SU-DHL-6 (cell line): ENCODE data around the gene AFF3.
"Not testable (repeated sequence)": the region's sequence is repeated elsewhere in the genome, so short reads cannot be mapped to it uniquely, and the experiment has no call there.

Source experiments
- H2AFZ ChIP-seq: fragments of 200-600 bp; sonication (generic); 2 replicates; pipeline ENCODE4 v1.6.1; 2014; ENCODE audit warnings: low read depth, mild to moderate bottlenecking, moderate library complexity, mixed read lengths, antibody characterized with exemption, low read length; ENCODE audit not compliant: severe bottlenecking
- H3F3A ChIP-seq: fragments of 200-600 bp; shearing (Covaris generic); 2 replicates; pipeline ENCODE4 v1.6.0; 2016; ENCODE audit warnings: antibody characterized with exemption, mild to moderate bottlenecking; ENCODE audit not compliant: insufficient read depth
- H3K27ac ChIP-seq: fragments of 200-600 bp; sonication (generic); 2 replicates; pipeline ENCODE4 v1.5.1; 2016; ENCODE audit warnings: low read depth, mild to moderate bottlenecking, low read length, moderate library complexity, mixed read lengths
- H3K27me3 ChIP-seq: fragments of 200-600 bp; sonication (generic), shearing (Covaris generic); 2 replicates; pipeline ENCODE4 v1.6.0; 2014; ENCODE audit warnings: mild to moderate bottlenecking, low read length
- H3K36me3 ChIP-seq: fragments of 200-600 bp; sonication (generic); 2 replicates; pipeline ENCODE4 v1.6.1; 2014; ENCODE audit warnings: mild to moderate bottlenecking, low read length, mixed read lengths
- H3K4me2 ChIP-seq: fragments of 300-600, 200-600 bp; shearing (Covaris generic), sonication (generic); 2 replicates; pipeline ENCODE4 v1.6.0; 2014; ENCODE audit warnings: low read length, low read depth, mild to moderate bottlenecking; ENCODE audit not compliant: poor library complexity, severe bottlenecking
- H3K4me3 ChIP-seq: fragments of 200-600 bp; sonication (generic); 2 replicates; pipeline ENCODE4 v1.5.1; 2014; ENCODE audit warnings: antibody characterized with exemption, low read length, mild to moderate bottlenecking, mixed read lengths; ENCODE audit not compliant: insufficient read depth, poor library complexity, severe bottlenecking
- H3K79me2 ChIP-seq: fragments of 200-600 bp; sonication (generic); 2 replicates; pipeline ENCODE4 v1.6.1; 2014; ENCODE audit warnings: mild to moderate bottlenecking, low read length, moderate library complexity; ENCODE audit not compliant: insufficient read depth
- H3K9ac ChIP-seq: fragments of 200-600 bp; sonication (generic); 2 replicates; pipeline ENCODE4 v1.7.0; 2014; ENCODE audit warnings: mild to moderate bottlenecking, low read length
- H3K9me2 ChIP-seq: fragments of 200-600 bp; sonication (generic); replicated peaks from 2 replicates; pipeline ENCODE4 v1.6.1; 2014; ENCODE audit warnings: low read length; ENCODE audit not compliant: insufficient read depth
- H3K9me3 ChIP-seq: fragments of 200-600 bp; sonication (generic); 2 replicates; pipeline ENCODE4 v1.6.1; 2014; ENCODE audit warnings: low read length, mixed read lengths; ENCODE audit not compliant: insufficient read depth
- H4K20me1 ChIP-seq: fragments of 200-600 bp; sonication (generic); 2 replicates; pipeline ENCODE4 v1.6.1; 2014; ENCODE audit warnings: low read depth, mild to moderate bottlenecking, antibody characterized with exemption, low read length, moderate library complexity, mixed read lengths
- EZH2phosphoT487 ChIP-seq: fragments of 200-600 bp; sonication (generic), shearing (Covaris generic); conservative IDR thresholded peaks from 2 replicates; pipeline ENCODE4 v1.6.1; 2018; ENCODE audit warnings: mild to moderate bottlenecking, antibody characterized with exemption, low read length, moderate library complexity, mixed read lengths
- TF ChIP-seq, protein P1 (sequence below): fragments of 200-600 bp; sonication (generic); IDR thresholded peaks from one replicate; pipeline ENCODE4 v1.5.1; 2017; ENCODE audit warnings: antibody characterized with exemption, mild to moderate bottlenecking, low read length, moderate library complexity; ENCODE audit not compliant: insufficient read depth, poor library complexity, severe bottlenecking

Gene AFF3

DNA sequence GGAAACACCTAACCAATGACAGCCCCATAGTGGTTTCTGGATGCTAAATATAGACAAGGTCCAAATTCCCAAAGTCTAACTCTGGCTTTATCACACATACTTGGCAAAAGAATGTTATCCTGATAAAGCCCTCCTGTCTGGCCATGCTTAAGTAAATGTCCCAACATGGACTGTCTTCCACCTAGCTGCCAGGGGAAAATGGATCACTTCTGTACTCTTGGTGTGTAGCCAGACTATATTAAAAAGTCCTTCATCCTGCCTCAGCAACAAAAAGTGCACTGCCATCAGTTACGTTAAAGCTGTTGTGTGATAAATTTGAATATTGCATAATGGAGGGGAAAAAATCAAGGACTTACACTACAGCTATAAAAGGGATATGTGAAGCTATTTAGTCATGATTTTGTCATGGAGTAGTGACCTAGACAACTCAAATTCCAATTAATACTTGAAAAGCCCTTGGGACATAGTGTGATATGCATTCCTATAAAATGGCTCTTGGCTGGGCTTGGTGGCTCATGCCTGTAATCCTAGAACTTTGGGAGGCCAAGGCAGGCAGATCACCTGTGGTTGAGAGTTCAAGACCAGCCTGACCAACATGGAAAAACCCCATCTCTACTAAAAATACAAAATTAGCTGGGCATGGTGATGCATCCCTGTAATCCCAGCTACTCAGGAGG, 60.0 kb downstream of the AFF3 start:
- H3K79me2 ChIP-seq, H3K9me2 ChIP-seq, H4K20me1 ChIP-seq, H3K36me3 ChIP-seq, H2AFZ ChIP-seq, H3F3A ChIP-seq, H3K9ac ChIP-seq, H3K27me3 ChIP-seq, H3K4me3 ChIP-seq, H3K27ac ChIP-seq, H3K4me2 ChIP-seq, H3K9me3 ChIP-seq: not testable (repeated sequence)

DNA sequence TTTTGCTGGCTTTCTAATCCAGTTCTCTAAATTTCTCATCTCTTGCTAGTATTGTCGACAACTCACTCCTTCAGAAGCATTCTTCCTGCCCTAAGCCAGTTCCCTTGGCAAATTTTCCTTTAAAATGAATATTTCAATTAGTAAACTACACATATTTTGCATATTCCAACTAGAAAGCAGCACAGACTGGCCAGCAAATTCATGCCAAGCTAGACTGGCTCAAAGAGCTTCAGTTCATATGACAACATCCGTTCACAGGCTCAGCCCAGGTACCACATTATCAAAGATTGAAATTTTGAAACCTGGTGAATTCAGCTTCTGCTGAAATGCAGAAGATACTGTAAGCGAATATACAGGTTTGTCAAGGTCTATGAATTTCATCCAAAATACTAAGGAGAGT, 64.5 kb downstream of the AFF3 start:
- no peaks in the 10 kb centered on the region for H3F3A ChIP-seq
- no peak overlapping the region for H3K4me3 ChIP-seq
- no peak overlapping the region for H3K9ac ChIP-seq
- TF ChIP-seq, protein P1, sequence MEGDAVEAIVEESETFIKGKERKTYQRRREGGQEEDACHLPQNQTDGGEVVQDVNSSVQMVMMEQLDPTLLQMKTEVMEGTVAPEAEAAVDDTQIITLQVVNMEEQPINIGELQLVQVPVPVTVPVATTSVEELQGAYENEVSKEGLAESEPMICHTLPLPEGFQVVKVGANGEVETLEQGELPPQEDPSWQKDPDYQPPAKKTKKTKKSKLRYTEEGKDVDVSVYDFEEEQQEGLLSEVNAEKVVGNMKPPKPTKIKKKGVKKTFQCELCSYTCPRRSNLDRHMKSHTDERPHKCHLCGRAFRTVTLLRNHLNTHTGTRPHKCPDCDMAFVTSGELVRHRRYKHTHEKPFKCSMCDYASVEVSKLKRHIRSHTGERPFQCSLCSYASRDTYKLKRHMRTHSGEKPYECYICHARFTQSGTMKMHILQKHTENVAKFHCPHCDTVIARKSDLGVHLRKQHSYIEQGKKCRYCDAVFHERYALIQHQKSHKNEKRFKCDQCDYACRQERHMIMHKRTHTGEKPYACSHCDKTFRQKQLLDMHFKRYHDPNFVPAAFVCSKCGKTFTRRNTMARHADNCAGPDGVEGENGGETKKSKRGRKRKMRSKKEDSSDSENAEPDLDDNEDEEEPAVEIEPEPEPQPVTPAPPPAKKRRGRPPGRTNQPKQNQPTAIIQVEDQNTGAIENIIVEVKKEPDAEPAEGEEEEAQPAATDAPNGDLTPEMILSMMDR, result no peak
- TF ChIP-seq EZH2phosphoT487, result no peak
- H3K79me2 ChIP-seq, result no peaks in the 10 kb centered on the region
- H3K9me3 ChIP-seq, result no peaks in the 10 kb centered on the region
- H3K27me3 ChIP-seq, result no peaks in the 10 kb centered on the region
- H3K27ac ChIP-seq, result no peak overlapping the region
- H4K20me1 ChIP-seq, result no peaks in the 10 kb centered on the region
- H3K9me2 ChIP-seq, result no peaks in the 10 kb centered on the region
- H2AFZ ChIP-seq, result no peak overlapping the region
- no peaks in the 10 kb centered on the region for H3K36me3 ChIP-seq
- H3K4me2 ChIP-seq, result no peak overlapping the region

DNA sequence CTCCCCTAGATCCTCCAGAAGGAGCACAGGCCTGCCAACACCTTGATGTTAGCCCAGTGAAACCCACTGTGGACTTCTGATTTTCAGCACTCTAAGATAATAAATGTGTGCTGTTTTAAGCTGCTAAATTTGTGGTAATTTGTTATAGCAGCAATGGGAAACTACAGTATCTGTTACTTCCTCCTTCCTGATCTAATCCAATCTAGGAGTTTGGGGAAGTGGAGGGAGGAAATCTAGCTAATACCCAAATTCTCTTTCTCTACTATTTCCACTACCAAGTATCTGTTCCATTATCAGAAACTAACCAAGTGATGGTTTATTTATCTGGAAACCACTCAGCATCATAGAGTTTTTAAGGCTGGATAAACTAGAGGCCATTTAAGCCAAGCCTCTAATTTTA, 64.9 kb downstream of the AFF3 start:
- no peak overlapping the region for H3K9ac ChIP-seq
- H3K27ac ChIP-seq, result no peak overlapping the region
- H3K4me3 ChIP-seq, result no peak overlapping the region
- no peaks in the 10 kb centered on the region for H4K20me1 ChIP-seq
- H3K27me3 ChIP-seq, result no peaks in the 10 kb centered on the region
- no peaks in the 10 kb centered on the region for H3K79me2 ChIP-seq
- no peaks in the 10 kb centered on the region for H3F3A ChIP-seq
- H3K4me2 ChIP-seq, result no peak overlapping the region
- H2AFZ ChIP-seq, result no peak overlapping the region
- no peaks in the 10 kb centered on the region for H3K36me3 ChIP-seq
- H3K9me2 ChIP-seq, result no peaks in the 10 kb centered on the region
- no peaks in the 10 kb centered on the region for H3K9me3 ChIP-seq
- TF ChIP-seq, protein P1, result no peak
- TF ChIP-seq EZH2phosphoT487, result no peak

DNA sequence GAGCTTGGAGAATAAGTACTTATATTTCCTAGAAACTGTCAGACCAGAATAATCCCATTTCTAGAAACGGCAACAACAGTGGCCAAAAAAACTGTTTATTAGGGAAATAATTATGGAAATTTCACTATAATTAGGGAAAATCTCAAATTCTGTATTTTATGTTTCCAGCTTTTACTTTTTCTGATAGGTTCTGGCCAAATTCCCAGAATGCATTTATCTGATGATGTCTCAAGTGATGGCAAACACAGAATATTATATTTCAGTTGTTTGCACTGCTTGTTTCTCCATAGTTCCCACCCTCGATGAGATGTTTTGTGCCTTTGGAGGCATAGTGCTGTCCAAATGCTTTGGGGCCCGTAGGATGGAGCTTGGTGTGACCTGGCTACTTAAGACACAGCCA, 66.9 kb downstream of the AFF3 start:
- Histone ChIP-seq H2AFZ (no peak overlapping the region), H3K4me2 (no peak overlapping the region), H3F3A (no peaks in the 10 kb centered on the region), H3K9me3 (no peaks in the 10 kb centered on the region), H3K4me3 (no peak overlapping the region), H3K36me3 (no peaks in the 10 kb centered on the region), H3K27ac (no peak overlapping the region), H3K9me2 (no peaks in the 10 kb centered on the region), H4K20me1 (no peaks in the 10 kb centered on the region), H3K9ac (no peak overlapping the region), H3K27me3 (no peaks in the 10 kb centered on the region), H3K79me2 (no peaks in the 10 kb centered on the region)
- TF ChIP-seq, protein P1, result no peak
- TF ChIP-seq EZH2phosphoT487, result no peak
